Neural progenitor cell (in vitro differentiated cells): ENCODE data around the gene OR51L1. TPM values are rescaled to one million over a fixed set of nuclear protein-coding genes. Genes with fewer than 3 reads are reported as not detected.

Source experiments
- DNase-seq: peaks from one replicate; pipeline ENCODE4 v3.0.0-alpha.2; 2016; ENCODE audit warnings: low spot score
- H2AFZ ChIP-seq: fragments of 200-600 bp; sonication (generic); replicated peaks from 2 replicates; pipeline ENCODE4 v1.6.1; 2016; ENCODE audit warnings: antibody characterized with exemption
- H3F3A ChIP-seq: fragments of 200-600 bp; sonication (generic); 2 replicates; pipeline ENCODE4 v1.6.1; 2016; ENCODE audit warnings: antibody characterized with exemption, low read depth
- H3K27ac ChIP-seq: fragments of 200-600 bp; sonication (generic); 2 replicates; pipeline ENCODE4 v1.5.1; 2016; ENCODE audit warnings: mild to moderate bottlenecking
- H3K27me3 ChIP-seq: fragments of 200-600 bp; sonication (generic); 2 replicates; pipeline ENCODE4 v1.6.1; 2016; ENCODE audit warnings: mild to moderate bottlenecking, moderate library complexity
- H3K36me3 ChIP-seq: fragments of 200-600 bp; sonication (generic); 2 replicates; pipeline ENCODE4 v1.5.1; 2016
- H3K4me1 ChIP-seq: fragments of 200-600 bp; sonication (generic); 2 replicates; pipeline ENCODE4 v1.6.1; 2016; ENCODE audit warnings: mixed run types
- H3K4me2 ChIP-seq: fragments of 200-600 bp; sonication (generic); 2 replicates; pipeline ENCODE4 v1.6.1; 2016
- H3K4me3 ChIP-seq: fragments of 200-600 bp; sonication (generic); 2 replicates; pipeline ENCODE4 v1.5.1; 2016
- H3K79me2 ChIP-seq: fragments of 200-600 bp; sonication (generic); 2 replicates; pipeline ENCODE4 v1.6.1; 2016; ENCODE audit warnings: low read depth
- H3K9ac ChIP-seq: fragments of 200-600 bp; sonication (generic); 2 replicates; pipeline ENCODE4 v1.6.1; 2016
- H3K9me3 ChIP-seq: fragments of 200-600 bp; sonication (generic); 2 replicates; pipeline ENCODE4 v1.5.1; 2016; ENCODE audit warnings: low read depth
- H4K20me1 ChIP-seq: fragments of 200-600 bp; sonication (generic); 2 replicates; pipeline ENCODE4 v1.6.1; 2016; ENCODE audit warnings: low read depth
- H3K27ac Mint-ChIP-seq: 3 replicates; pipeline ENCODE4 v1.8.0; 2021; ENCODE audit warnings: mixed read lengths
- H3K27me3 Mint-ChIP-seq: 2 replicates; pipeline ENCODE4 v1.8.0; 2022; ENCODE audit warnings: low read depth, mild to moderate bottlenecking, inconsistent platforms, moderate library complexity, mixed read lengths; ENCODE audit not compliant: insufficient read depth
- H3K36me3 Mint-ChIP-seq: 3 replicates; pipeline ENCODE4 v1.8.0; 2021; ENCODE audit warnings: mixed read lengths
- H3K4me1 Mint-ChIP-seq: 3 replicates; pipeline ENCODE4 v1.8.0; 2021; ENCODE audit warnings: mixed read lengths
- H3K4me3 Mint-ChIP-seq: 3 replicates; pipeline ENCODE4 v1.8.0; 2021; ENCODE audit warnings: mild to moderate bottlenecking, moderate library complexity, mixed read lengths
- H3K9me3 Mint-ChIP-seq: 3 replicates; pipeline ENCODE4 v1.8.0; 2020; ENCODE audit warnings: mixed read lengths
- EZH2 ChIP-seq: fragments of 200-600 bp; sonication (generic); IDR thresholded peaks from 2 replicates; pipeline ENCODE4 v1.6.1; 2017; ENCODE audit warnings: antibody characterized with exemption, mild to moderate bottlenecking, moderate library complexity
- EZH2phosphoT487 ChIP-seq: fragments of 200-600 bp; sonication (generic); IDR thresholded peaks from 2 replicates; pipeline ENCODE4 v1.6.1; 2017; ENCODE audit warnings: antibody characterized with exemption
- total RNA-seq: library from RNA; depleted of rRNA; stranded (reverse); fragments of >200 nt; gene quantifications from 2 replicates; pipeline ENCODE4 v1.2.3, GENCODE V29; 2015; ENCODE audit warnings: low replicate concordance
- TF ChIP-seq, protein P1 (sequence below): fragments of 200-600 bp; sonication (generic); IDR thresholded peaks from 2 replicates; pipeline ENCODE4 v1.5.1; 2017; ENCODE audit warnings: antibody characterized with exemption, mild to moderate bottlenecking

The OR51L1 gene
- total RNA-seq, 1 donor from 2014 or later = not detected

DNA sequence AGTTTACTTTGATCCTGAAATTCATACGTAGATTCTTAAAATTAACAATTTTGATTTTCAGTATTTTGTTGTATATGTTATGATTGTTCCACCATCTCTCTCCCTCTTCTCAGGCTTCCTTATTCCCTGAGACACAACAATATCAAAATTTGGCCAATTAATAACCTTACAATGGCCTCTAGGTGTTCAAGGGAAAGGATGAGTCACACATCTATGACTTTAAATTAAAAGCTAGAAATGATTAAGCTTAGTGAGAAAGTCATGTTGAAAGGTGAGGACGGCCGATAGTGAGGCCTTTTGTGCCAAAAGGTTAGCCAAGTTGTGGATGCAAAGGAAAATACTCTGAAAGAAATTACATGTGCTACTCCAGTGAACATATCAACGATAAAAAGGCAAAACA, 46.2 kb downstream of the OR51L1 start:
- H3K27me3 ChIP-seq = no peaks in the 10 kb centered on the region
- no peaks in the 10 kb centered on the region for H4K20me1 ChIP-seq
- H3K36me3 Mint-ChIP-seq = no peaks in the 10 kb centered on the region
- no peaks in the 10 kb centered on the region for H3K9me3 ChIP-seq
- H3K79me2 ChIP-seq = no peaks in the 10 kb centered on the region
- H3K9ac ChIP-seq = no peak overlapping the region
- H3K4me1 ChIP-seq = no peaks in the 10 kb centered on the region
- no peaks in the 10 kb centered on the region for H3K27me3 Mint-ChIP-seq
- no peak for DNase-seq
- H3K36me3 ChIP-seq = no peaks in the 10 kb centered on the region
- no peak overlapping the region for H3K27ac Mint-ChIP-seq
- H3K4me3 ChIP-seq = no peak overlapping the region
- no peaks in the 10 kb centered on the region for H3K4me1 Mint-ChIP-seq
- H3K4me3 Mint-ChIP-seq = no peak overlapping the region
- no peak overlapping the region for H3K27ac ChIP-seq
- H3F3A ChIP-seq = no peaks in the 10 kb centered on the region
- no peak overlapping the region for H3K4me2 ChIP-seq
- TF ChIP-seq EZH2 (no peak), EZH2phosphoT487 (no peak)
- TF ChIP-seq, protein P1, sequence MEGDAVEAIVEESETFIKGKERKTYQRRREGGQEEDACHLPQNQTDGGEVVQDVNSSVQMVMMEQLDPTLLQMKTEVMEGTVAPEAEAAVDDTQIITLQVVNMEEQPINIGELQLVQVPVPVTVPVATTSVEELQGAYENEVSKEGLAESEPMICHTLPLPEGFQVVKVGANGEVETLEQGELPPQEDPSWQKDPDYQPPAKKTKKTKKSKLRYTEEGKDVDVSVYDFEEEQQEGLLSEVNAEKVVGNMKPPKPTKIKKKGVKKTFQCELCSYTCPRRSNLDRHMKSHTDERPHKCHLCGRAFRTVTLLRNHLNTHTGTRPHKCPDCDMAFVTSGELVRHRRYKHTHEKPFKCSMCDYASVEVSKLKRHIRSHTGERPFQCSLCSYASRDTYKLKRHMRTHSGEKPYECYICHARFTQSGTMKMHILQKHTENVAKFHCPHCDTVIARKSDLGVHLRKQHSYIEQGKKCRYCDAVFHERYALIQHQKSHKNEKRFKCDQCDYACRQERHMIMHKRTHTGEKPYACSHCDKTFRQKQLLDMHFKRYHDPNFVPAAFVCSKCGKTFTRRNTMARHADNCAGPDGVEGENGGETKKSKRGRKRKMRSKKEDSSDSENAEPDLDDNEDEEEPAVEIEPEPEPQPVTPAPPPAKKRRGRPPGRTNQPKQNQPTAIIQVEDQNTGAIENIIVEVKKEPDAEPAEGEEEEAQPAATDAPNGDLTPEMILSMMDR = no peak
- H2AFZ ChIP-seq = no peak overlapping the region
- no peaks in the 10 kb centered on the region for H3K9me3 Mint-ChIP-seq

DNA sequence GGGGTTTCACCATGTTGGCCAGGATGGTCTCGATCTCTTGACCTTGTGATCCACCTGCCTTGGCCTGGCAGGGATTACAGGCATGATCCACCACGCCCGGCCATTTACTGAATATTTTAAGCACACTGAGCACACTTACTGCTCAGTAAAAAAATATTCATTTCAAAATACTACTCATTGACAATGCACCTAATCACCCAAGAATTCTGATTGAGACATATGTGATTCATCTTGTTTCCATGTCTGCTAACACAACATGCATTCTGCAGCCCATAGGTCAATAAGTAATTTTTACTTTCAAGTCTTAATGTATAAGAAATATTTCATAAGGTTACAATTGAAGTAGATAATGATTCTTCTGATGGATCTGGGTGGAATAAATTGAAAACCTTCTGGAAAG, 47.4 kb downstream of the OR51L1 start:
- H3K4me3 ChIP-seq = no peak overlapping the region
- H3K36me3 ChIP-seq = no peaks in the 10 kb centered on the region
- peaks cover under 1% of the 10 kb centered on the region for H3K4me1 Mint-ChIP-seq
- H3K4me2 ChIP-seq = no peak overlapping the region
- no peak overlapping the region for H3K9ac ChIP-seq
- H3F3A ChIP-seq = no peaks in the 10 kb centered on the region
- no peaks in the 10 kb centered on the region for H3K36me3 Mint-ChIP-seq
- H3K27me3 ChIP-seq = no peaks in the 10 kb centered on the region
- no peaks in the 10 kb centered on the region for H3K9me3 Mint-ChIP-seq
- no peaks in the 10 kb centered on the region for H3K9me3 ChIP-seq
- no peak overlapping the region for H2AFZ ChIP-seq
- no peak for DNase-seq
- H3K4me1 ChIP-seq = no peaks in the 10 kb centered on the region
- no peak overlapping the region for H3K4me3 Mint-ChIP-seq
- H4K20me1 ChIP-seq = no peaks in the 10 kb centered on the region
- no peaks in the 10 kb centered on the region for H3K79me2 ChIP-seq
- H3K27ac ChIP-seq = no peak overlapping the region
- no peaks in the 10 kb centered on the region for H3K27me3 Mint-ChIP-seq
- H3K27ac Mint-ChIP-seq = no peak overlapping the region
- TF ChIP-seq EZH2 (no peak), EZH2phosphoT487 (no peak)
- TF ChIP-seq, protein P1 = no peak

DNA sequence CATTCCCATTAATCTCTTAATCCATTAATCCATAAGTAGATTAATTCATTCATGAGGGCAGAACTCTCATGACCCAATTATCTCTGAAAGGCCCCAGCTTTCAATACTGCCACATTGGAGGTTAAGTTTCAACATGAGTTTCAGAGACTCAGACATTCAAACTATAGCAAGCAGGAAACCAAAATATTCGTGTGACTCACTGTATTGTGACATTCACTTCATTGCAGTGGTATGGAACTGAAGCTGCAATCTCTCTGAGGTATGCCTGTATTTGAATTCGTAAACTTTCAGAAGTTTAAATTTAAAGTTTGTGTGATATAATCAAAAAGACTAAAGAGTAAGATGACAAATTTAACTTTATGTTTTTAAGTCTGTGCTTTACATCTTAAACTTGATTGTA, 48.7 kb downstream of the OR51L1 start:
- TF ChIP-seq EZH2 = no peak
- TF ChIP-seq, protein P1 = no peak
- no peak for TF ChIP-seq EZH2phosphoT487
- no peaks in the 10 kb centered on the region for H3K36me3 ChIP-seq
- no peaks in the 10 kb centered on the region for H3K36me3 Mint-ChIP-seq
- H3K27ac Mint-ChIP-seq = no peak overlapping the region
- peaks cover 7% of the 10 kb centered on the region for H3K4me1 Mint-ChIP-seq
- no peak overlapping the region for H3K4me2 ChIP-seq
- no peaks in the 10 kb centered on the region for H3K27me3 Mint-ChIP-seq
- no peaks in the 10 kb centered on the region for H3K27me3 ChIP-seq
- H3K9me3 ChIP-seq = no peaks in the 10 kb centered on the region
- H3K9me3 Mint-ChIP-seq = no peaks in the 10 kb centered on the region
- no peak overlapping the region for H3K4me3 ChIP-seq
- H3K4me1 ChIP-seq = no peaks in the 10 kb centered on the region
- no peak overlapping the region for H2AFZ ChIP-seq
- H3K9ac ChIP-seq = no peak overlapping the region
- no peaks in the 10 kb centered on the region for H4K20me1 ChIP-seq
- no peak for DNase-seq
- H3K4me3 Mint-ChIP-seq = no peak overlapping the region
- no peaks in the 10 kb centered on the region for H3F3A ChIP-seq
- no peaks in the 10 kb centered on the region for H3K79me2 ChIP-seq
- no peak overlapping the region for H3K27ac ChIP-seq

DNA sequence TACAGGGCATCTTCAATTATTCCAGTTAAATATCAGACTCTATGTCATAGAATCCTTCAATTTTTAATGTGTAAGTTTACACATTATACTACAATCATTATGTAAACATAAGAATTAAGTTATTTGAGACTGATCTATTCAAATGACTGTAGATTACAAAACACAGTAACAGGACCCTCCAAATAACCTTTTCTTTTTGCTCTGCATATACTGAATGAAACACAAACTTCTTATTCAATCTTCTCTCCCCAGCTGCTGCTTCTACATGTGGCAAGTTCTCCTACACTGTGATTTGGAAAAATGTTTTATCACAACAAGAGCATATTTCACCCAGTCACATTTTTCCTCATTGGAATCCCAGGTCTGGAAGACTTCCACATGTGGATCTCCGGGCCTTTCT, 51.6 kb downstream of the OR51L1 start, which contains the start of gene OR52J3:
Gene OR52J3, plus strand, starts transcription at position 301 of the 400 bp plus-strand sequence. Its CDS starts 0 bp downstream, at position 301.
- Histone ChIP-seq H3K79me2 (no peaks in the 10 kb centered on the region), H3K4me3 (no peak within 1 kb of the TSS), H3K27me3 (no peaks in the 10 kb centered on the region), H3K9me3 (no peaks in the 10 kb centered on the region), H3F3A (no peaks in the 10 kb centered on the region), H4K20me1 (no peaks in the 10 kb centered on the region), H3K9ac (no peak within 1 kb of the TSS), H3K27ac (no peak within 1 kb of the TSS), H3K36me3 (no peaks in the 10 kb centered on the region), H3K4me2 (no peak within 1 kb of the TSS), H3K4me1 (no peaks in the 10 kb centered on the region), H2AFZ (no peak within 1 kb of the TSS)
- DNase-seq = no peak
- TF ChIP-seq EZH2 (no peak), EZH2phosphoT487 (no peak)
- TF ChIP-seq, protein P1 = no peak
- Mint-ChIP-seq H3K27ac (no peak within 1 kb of the TSS), H3K27me3 (no peaks in the 10 kb centered on the region), H3K36me3 (no peaks in the 10 kb centered on the region), H3K9me3 (no peaks in the 10 kb centered on the region), H3K4me3 (no peak within 1 kb of the TSS), H3K4me1 (peaks cover 7% of the 10 kb centered on the region)
